Vagina (tissue), 2 donors: ENCODE measurements around the gene ZBTB20. TPM values are rescaled to one million over a fixed set of nuclear protein-coding genes. Genes with fewer than 3 reads are reported as not detected.

Source experiments
- DNase-seq, 2 donors: peaks; one replicate each; pipeline ENCODE4 v3.0.0-alpha.2; 2017; ENCODE audit errors: extremely low spot score in 2 of 2
- H3K27ac ChIP-seq: fragments of 200-600 bp; sonication (generic); one replicate; pipeline ENCODE4 v1.5.1; 2019
- H3K27me3 ChIP-seq: fragments of 200-600 bp; sonication (generic); one replicate; pipeline ENCODE4 v1.5.1; 2019
- H3K36me3 ChIP-seq, 2 donors: fragments of 200-600 bp; sonication (generic); one replicate each; pipeline ENCODE4 v1.5.1; 2017 to 2019
- H3K4me1 ChIP-seq: fragments of 200-600 bp; sonication (generic); one replicate; pipeline ENCODE4 v1.5.1; 2019
- H3K4me3 ChIP-seq, 2 donors: fragments of 200-600 bp; sonication (generic); 1 replicate in 1 of 2; 2 replicates in 1 of 2; pipeline ENCODE4 v1.5.1; 2016 to 2019
- H3K9me3 ChIP-seq: fragments of 200-600 bp; sonication (generic); one replicate; pipeline ENCODE4 v1.5.1; 2019
- POLR2A ChIP-seq, 2 donors: fragments of 450-650 bp; IDR thresholded peaks; one replicate each; pipeline ENCODE4 v1.6.1; 2017; ENCODE audit warnings: antibody characterized with exemption in 2 of 2, mild to moderate bottlenecking in 2 of 2, moderate library complexity in 2 of 2
- POLR2AphosphoS5 ChIP-seq, 2 donors: sonication (generic); formaldehyde crosslinking; IDR thresholded peaks; one replicate each; pipeline ENCODE4 v1.9.0; 2017; ENCODE audit warnings: antibody characterized with exemption in 2 of 2, mild to moderate bottlenecking in 2 of 2, low read depth in 1 of 2; ENCODE audit not compliant: insufficient read depth in 1 of 2
- intact Hi-C: fragments of 100-400 bp; cut with DNase I; formaldehyde crosslinking; loops from one replicate; pipeline ENCODE4 v1.15.1; 2023
- total RNA-seq: library from RNA; depleted of rRNA; stranded (reverse); fragments of >200 nt; gene quantifications from one replicate; pipeline ENCODE4 v1.2.3, GENCODE V29; 2016
- TF ChIP-seq, protein P1 (sequence below), 3 experiments: fragments of 450-650 bp in 2 of 3; fragments of 200-600 bp in 1 of 3; sonication (generic) in 1 of 3; IDR thresholded peaks; one replicate each; pipeline ENCODE4 v1.5.1; 2017 to 2019; ENCODE audit warnings: antibody characterized with exemption in 3 of 3, mild to moderate bottlenecking in 2 of 3, moderate library complexity in 2 of 3

ZBTB20 gene
- total RNA-seq, 1 donor from 2014 or later = 64.8 TPM

DNA sequence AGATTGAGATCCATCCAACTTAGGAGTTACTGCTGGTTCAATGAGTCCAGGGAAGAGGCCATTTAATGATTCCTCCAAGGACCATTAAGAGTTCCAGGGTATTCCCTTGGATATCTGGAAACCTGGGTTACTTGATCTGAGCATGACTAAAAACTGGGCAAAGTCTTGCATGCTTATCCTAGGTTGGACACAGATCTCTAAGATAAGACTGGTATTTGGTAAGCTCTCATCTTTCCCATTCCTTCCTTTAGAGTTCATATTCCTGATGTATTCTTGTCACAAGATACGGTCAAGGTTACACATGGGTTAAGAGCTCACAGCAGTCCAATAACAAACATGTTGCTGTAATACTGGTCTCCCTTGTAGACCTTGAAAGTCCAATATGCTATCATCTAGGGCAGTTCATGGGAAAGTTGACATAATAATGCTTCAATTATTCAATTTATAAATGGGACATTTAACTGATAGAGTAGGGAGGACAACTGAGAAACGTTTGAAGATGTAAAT, 551.5 kb downstream of the ZBTB20 start:
- Histone ChIP-seq H3K27me3 (no peaks in the 10 kb centered on the region), H3K36me3 (no peaks in the 10 kb centered on the region), H3K4me1 (no peaks in the 10 kb centered on the region), H3K9me3 (no peaks in the 10 kb centered on the region), H3K4me3 (no peak overlapping the region), H3K27ac (no peak overlapping the region)
- TF ChIP-seq POLR2A (IDR thresholded peaks at IDR 0.05) (no peak), POLR2AphosphoS5 (IDR thresholded peaks at IDR 0.05; ENCODE audit: insufficient read depth in 1 of 2, low read depth in 1 of 2) (no peak)
- TF ChIP-seq, protein P1, sequence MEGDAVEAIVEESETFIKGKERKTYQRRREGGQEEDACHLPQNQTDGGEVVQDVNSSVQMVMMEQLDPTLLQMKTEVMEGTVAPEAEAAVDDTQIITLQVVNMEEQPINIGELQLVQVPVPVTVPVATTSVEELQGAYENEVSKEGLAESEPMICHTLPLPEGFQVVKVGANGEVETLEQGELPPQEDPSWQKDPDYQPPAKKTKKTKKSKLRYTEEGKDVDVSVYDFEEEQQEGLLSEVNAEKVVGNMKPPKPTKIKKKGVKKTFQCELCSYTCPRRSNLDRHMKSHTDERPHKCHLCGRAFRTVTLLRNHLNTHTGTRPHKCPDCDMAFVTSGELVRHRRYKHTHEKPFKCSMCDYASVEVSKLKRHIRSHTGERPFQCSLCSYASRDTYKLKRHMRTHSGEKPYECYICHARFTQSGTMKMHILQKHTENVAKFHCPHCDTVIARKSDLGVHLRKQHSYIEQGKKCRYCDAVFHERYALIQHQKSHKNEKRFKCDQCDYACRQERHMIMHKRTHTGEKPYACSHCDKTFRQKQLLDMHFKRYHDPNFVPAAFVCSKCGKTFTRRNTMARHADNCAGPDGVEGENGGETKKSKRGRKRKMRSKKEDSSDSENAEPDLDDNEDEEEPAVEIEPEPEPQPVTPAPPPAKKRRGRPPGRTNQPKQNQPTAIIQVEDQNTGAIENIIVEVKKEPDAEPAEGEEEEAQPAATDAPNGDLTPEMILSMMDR (IDR thresholded peaks at IDR 0.05) = no peak
- DNase-seq = no peak
- intact Hi-C loops = no loop called here

DNA sequence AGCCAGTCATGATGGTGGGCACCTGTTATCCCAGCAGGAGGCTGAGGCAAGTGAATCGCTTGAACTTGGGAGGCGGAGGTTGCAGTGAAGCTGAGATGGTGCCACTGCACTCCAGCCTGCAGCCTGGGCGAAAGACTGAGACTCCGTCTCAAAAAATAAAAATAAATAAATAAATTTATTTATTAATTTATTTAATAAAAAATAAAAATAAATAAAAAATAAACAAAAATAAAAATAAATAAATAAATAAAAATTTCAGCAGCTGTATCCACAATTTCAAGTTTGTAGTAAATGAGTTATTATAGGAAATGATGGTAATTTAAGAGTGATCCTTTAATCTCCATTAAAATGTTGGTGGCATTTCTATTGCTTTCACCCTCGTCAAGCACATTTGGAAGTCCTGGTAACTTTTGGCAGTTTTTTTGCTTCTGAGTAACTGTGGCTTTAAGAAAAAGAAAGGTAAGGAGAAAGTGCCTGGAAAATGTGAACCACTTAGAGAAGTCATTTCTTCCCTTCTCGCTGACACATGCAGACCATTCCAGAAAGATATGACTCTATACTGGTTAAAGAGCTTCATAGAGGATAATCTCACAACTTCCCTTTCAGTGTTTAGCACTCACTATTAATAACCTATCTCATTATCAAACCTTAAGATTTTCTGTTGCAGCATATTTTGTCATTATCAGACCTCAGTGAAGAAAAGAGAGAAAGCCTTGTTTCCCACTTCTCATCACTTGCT, 556.6 kb downstream of the ZBTB20 start:
- DNase-seq = no peak
- Histone ChIP-seq H3K9me3 (no peaks in the 10 kb centered on the region), H3K4me3 (no peak overlapping the region), H3K27me3 (no peaks in the 10 kb centered on the region), H3K4me1 (peaks cover under 1% of the 10 kb centered on the region), H3K27ac (no peak overlapping the region), H3K36me3 (no peaks in the 10 kb centered on the region)
- intact Hi-C loops = no loop called here
- TF ChIP-seq POLR2AphosphoS5 (IDR thresholded peaks at IDR 0.05; ENCODE audit: insufficient read depth in 1 of 2, low read depth in 1 of 2) = no peak
- TF ChIP-seq, protein P1 (IDR thresholded peaks at IDR 0.05) = no peak
- TF ChIP-seq POLR2A (IDR thresholded peaks at IDR 0.05) = no peak

DNA sequence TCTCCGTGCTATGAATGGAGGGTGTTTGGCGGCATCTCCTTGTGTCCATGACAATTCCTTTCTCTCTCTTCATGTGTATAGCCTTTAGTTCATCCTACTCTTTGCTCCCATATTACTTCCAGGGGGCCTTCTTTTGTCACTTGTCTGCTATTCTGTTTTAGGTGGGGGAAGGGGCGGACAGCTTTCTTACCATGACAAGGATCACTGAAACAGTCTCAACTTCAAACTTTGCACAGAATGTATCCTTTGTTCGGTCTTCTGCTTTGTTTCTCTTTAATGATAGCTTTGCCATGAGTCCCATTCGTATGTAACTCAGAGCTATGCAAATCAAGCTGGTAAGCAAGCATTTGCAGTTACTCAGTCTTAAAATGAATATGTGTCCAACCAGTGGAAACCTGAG, 559.1 kb downstream of the ZBTB20 start:
- H3K9me3 ChIP-seq = no peaks in the 10 kb centered on the region
- no peak overlapping the region for H3K27ac ChIP-seq
- no peak for DNase-seq
- no peak overlapping the region for H3K4me3 ChIP-seq
- peaks cover 12% of the 10 kb centered on the region for H3K4me1 ChIP-seq
- intact Hi-C loops = no loop called here
- no peaks in the 10 kb centered on the region for H3K36me3 ChIP-seq
- no peaks in the 10 kb centered on the region for H3K27me3 ChIP-seq
- TF ChIP-seq POLR2A (IDR thresholded peaks at IDR 0.05) (no peak), POLR2AphosphoS5 (IDR thresholded peaks at IDR 0.05; ENCODE audit: insufficient read depth in 1 of 2, low read depth in 1 of 2) (no peak)
- TF ChIP-seq, protein P1 (IDR thresholded peaks at IDR 0.05) = no peak

DNA sequence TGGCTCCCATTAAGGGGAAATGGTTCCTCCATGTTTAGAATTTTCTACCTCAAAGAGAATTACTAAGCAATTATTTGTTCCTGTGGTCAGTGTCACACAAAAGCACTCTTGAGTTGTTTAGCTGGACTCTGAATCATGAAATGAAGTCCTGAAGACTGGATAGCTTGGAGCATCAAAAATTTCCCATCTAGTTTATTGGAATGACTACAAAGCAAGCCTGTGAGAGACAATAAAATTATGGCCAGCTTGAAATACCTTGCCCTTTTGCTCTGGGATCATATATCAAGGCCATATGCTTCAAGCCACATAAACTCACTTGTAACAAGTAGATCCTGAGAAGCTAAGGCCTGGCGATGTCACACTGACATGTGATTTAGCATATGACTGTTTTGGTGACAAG, 561.0 kb downstream of the ZBTB20 start:
- no peak overlapping the region for H3K4me3 ChIP-seq
- no peak for DNase-seq
- no peaks in the 10 kb centered on the region for H3K27me3 ChIP-seq
- H3K4me1 ChIP-seq = peaks cover 12% of the 10 kb centered on the region
- no peaks in the 10 kb centered on the region for H3K9me3 ChIP-seq
- TF ChIP-seq, protein P1 (IDR thresholded peaks at IDR 0.05) = no peak
- TF ChIP-seq POLR2A (IDR thresholded peaks at IDR 0.05) = no peak
- no peak for TF ChIP-seq POLR2AphosphoS5 (IDR thresholded peaks at IDR 0.05; ENCODE audit: insufficient read depth in 1 of 2, low read depth in 1 of 2)
- H3K36me3 ChIP-seq = no peaks in the 10 kb centered on the region
- intact Hi-C loops = no loop called here
- no peak overlapping the region for H3K27ac ChIP-seq

DNA sequence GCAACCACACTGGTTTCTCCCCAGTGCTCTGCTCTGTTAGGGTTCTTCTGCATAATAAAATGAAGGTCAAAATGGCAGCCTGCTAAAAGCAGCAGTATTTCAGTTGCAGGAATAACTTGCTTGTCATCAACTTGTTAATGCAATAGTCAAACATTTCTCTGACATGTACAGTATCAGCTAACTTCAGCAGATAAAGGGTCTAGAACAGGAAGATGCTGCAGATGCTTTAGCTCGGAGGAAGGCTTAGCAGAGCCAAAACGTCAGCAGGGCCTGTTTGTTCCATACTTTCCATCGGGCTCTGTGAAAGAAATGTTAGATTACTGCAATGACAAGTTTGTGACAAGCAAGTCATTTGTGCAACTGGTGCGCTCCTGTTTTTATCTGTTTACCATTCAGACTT, 561.4 kb downstream of the ZBTB20 start:
- no peak overlapping the region for H3K27ac ChIP-seq
- intact Hi-C loops = no loop called here
- no peaks in the 10 kb centered on the region for H3K36me3 ChIP-seq
- no peaks in the 10 kb centered on the region for H3K9me3 ChIP-seq
- H3K4me1 ChIP-seq = peaks cover 12% of the 10 kb centered on the region
- H3K4me3 ChIP-seq = no peak overlapping the region
- DNase-seq = no peak
- TF ChIP-seq POLR2A (IDR thresholded peaks at IDR 0.05) (no peak), POLR2AphosphoS5 (IDR thresholded peaks at IDR 0.05; ENCODE audit: insufficient read depth in 1 of 2, low read depth in 1 of 2) (no peak)
- TF ChIP-seq, protein P1 (IDR thresholded peaks at IDR 0.05) = no peak
- no peaks in the 10 kb centered on the region for H3K27me3 ChIP-seq
